Transverse colon (tissue), 4 donors: ENCODE measurements around the gene BICDL2. TPM values are rescaled to one million over a fixed set of nuclear protein-coding genes. Genes with fewer than 3 reads are reported as not detected.

Source experiments
- DNase-seq: peaks from one replicate; pipeline ENCODE4 v3.0.0-alpha.2; 2019
- H3K27ac ChIP-seq, 4 donors: fragments of 200-600 bp; sonication (generic); 2 replicates each; pipeline ENCODE4 v1.5.1; 2016 to 2018; ENCODE audit warnings: inconsistent platforms in 4 of 4
- H3K27me3 ChIP-seq: fragments of 200-600 bp; sonication (generic); 2 replicates; pipeline ENCODE4 v1.5.1; 2017; ENCODE audit warnings: inconsistent platforms
- H3K36me3 ChIP-seq, 4 donors: fragments of 200-600 bp; sonication (generic); 2 replicates each; pipeline ENCODE4 v1.5.1; 2017 to 2019; ENCODE audit warnings: inconsistent platforms in 4 of 4
- H3K4me1 ChIP-seq, 4 donors: fragments of 200-600 bp; sonication (generic); 2 replicates each; pipeline ENCODE4 v1.5.1; 2017 to 2020; ENCODE audit warnings: inconsistent platforms in 4 of 4
- H3K4me3 ChIP-seq, 4 donors: fragments of 200-600 bp; sonication (generic); 1 replicate in 1 of 4; 2 replicates in 3 of 4; pipeline versions ENCODE4 v1.5.1 to v1.6.1; 2017 to 2019; ENCODE audit warnings: inconsistent platforms in 4 of 4
- H3K9me3 ChIP-seq, 2 donors: fragments of 200-600 bp; sonication (generic); 2 replicates each; pipeline ENCODE4 v1.5.1; 2017 to 2019; ENCODE audit warnings: inconsistent platforms in 2 of 2
- EP300 ChIP-seq: sonication (generic); formaldehyde crosslinking; IDR thresholded peaks from one replicate; pipeline ENCODE4 v1.6.1; 2017; ENCODE audit warnings: antibody characterized with exemption, low read depth
- POLR2A ChIP-seq: fragments of 450-650 bp; IDR thresholded peaks from one replicate; pipeline ENCODE4 v1.6.1; 2016; ENCODE audit warnings: antibody characterized with exemption, mild to moderate bottlenecking, moderate library complexity
- POLR2AphosphoS5 ChIP-seq, 3 donors: sonication (generic); formaldehyde crosslinking; IDR thresholded peaks; one replicate each; pipeline ENCODE4 v1.6.1; 2016; ENCODE audit warnings: antibody characterized with exemption in 3 of 3
- WGBS, 2 donors: methylation state at CpG; one replicate each; pipeline ENCODE4 v1.1.5; 2018; ENCODE audit warnings: low coverage in 1 of 2; 5-methylcytosine and 5-hydroxymethylcytosine counted together
- in situ Hi-C, 4 donors: fragments of 200-750 bp; cut with MboI; loops; one replicate each; pipeline versions ENCODE4 v1.15.0 to v1.15.1; 2017; ENCODE audit warnings: low sequenced_read_pairs in 3 of 4, low pct_ligation_motif_present in 1 of 4, low pct_unique_long_range_greater_than_20kb in 1 of 4
- intact Hi-C: fragments of 100-400 bp; cut with DNase I; formaldehyde crosslinking; loops from one replicate; pipeline ENCODE4 v1.15.1; 2023; ENCODE audit warnings: low total_unique reads
- total RNA-seq, 4 donors: library from RNA; depleted of rRNA; stranded (reverse); fragments of >200 nt; gene quantifications; one replicate each; pipeline ENCODE4 v1.1.0, GENCODE V29; 2016
- TF ChIP-seq, protein P1 (sequence below), 5 experiments: fragments of 200-600 bp in 3 of 5; fragments of 450-650 bp in 2 of 5; sonication (generic) in 3 of 5; IDR thresholded peaks; 1 replicate in 2 of 5; 2 replicates in 3 of 5; pipeline ENCODE4 v1.5.1; 2016 to 2017; ENCODE audit warnings: antibody characterized with exemption in 5 of 5, inconsistent platforms in 3 of 5, mild to moderate bottlenecking in 2 of 5, moderate library complexity in 1 of 5

The BICDL2 gene
- total RNA-seq, 4 donors from 2014 or later: 123 to 357 (median 167) TPM

DNA sequence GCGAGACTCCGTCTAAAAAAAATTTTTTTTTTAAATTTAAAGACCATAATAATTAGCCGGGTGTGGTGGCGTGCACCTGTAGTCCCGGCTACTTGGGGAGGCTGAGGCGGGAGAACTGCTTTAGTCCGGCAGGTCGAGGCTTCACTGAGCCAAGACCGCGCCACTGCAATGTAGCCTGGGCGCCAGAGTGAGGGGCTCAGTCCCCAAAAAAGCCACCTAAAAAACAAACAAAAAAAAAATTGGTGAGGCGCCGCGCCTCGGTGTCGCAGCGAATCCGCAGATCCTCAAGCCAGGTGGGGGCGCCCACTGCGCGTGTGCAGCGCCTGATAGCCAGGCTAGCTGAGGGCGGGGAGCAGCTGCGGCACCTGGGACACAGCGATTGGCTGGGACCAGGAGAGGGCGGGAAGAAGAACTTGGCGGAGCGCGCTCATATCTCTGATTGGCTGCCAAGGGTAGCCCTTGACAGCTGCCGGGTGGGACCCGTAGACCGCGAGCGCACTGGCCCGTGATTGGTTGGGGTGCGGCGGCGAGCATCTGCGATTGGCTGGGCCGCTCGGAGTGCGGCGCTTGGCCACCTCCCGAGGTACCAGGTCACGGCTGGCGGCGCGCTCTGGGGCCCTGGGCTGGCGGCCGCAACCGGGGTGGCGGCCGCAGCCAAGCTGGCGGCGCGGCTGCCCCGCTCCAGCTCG is 33.0 kb downstream of the BICDL2 start:
- in situ Hi-C loops: no loop called here
- peak overlapping the region in 2 of 4 donors; percentile 33 to 37 for H3K4me3 ChIP-seq
- no peaks in the 10 kb centered on the region for H3K9me3 ChIP-seq
- intact Hi-C loops: no loop called here
- H3K27me3 ChIP-seq: peaks cover 32% of the 10 kb centered on the region
- peaks cover 14 to 40% (median 32%) of the 10 kb centered on the region in 4 donors for H3K4me1 ChIP-seq
- TF ChIP-seq POLR2A (peak; percentile 50), EP300 (no peak), POLR2AphosphoS5 (IDR thresholded peaks at IDR 0.05) (peak in 2 of 3 donors; percentile 61 to 68)
- TF ChIP-seq, protein P1, sequence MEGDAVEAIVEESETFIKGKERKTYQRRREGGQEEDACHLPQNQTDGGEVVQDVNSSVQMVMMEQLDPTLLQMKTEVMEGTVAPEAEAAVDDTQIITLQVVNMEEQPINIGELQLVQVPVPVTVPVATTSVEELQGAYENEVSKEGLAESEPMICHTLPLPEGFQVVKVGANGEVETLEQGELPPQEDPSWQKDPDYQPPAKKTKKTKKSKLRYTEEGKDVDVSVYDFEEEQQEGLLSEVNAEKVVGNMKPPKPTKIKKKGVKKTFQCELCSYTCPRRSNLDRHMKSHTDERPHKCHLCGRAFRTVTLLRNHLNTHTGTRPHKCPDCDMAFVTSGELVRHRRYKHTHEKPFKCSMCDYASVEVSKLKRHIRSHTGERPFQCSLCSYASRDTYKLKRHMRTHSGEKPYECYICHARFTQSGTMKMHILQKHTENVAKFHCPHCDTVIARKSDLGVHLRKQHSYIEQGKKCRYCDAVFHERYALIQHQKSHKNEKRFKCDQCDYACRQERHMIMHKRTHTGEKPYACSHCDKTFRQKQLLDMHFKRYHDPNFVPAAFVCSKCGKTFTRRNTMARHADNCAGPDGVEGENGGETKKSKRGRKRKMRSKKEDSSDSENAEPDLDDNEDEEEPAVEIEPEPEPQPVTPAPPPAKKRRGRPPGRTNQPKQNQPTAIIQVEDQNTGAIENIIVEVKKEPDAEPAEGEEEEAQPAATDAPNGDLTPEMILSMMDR (IDR thresholded peaks at IDR 0.05): peak; percentile 38 to 65 (median 46)
- peak; percentile 98 for DNase-seq
- peak overlapping the region in 2 of 4 donors; percentile 41 to 49 for H3K27ac ChIP-seq
- WGBS, 2 donors: 0 to 6% methylated on average over 1 to 52 of the region's 58 CpGs
- no peaks in the 10 kb centered on the region for H3K36me3 ChIP-seq

DNA sequence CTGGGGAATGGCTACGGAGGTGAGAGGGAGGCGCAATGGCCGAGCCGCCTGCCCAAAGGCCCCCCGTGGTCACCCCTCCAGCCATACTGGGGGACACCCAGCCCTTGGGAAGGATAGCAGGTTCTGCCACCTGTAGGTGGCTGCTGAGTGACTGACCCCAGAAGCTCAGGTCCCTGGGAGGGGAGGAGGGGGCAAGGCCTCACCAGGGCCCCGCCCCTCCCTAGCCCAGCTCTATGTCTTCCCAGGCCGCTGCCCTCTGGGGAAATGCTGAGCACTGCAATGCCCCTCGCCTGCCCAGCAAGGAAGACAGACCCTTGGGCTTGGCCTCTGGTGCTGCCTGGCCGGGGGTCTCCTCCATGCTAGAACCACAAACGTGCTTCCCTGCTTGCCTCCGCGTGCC is 35.4 kb downstream of the BICDL2 start:
- in situ Hi-C loops: no loop called here
- Histone ChIP-seq H3K4me1 (peaks cover 6 to 16% (median 11%) of the 10 kb centered on the region in 4 donors), H3K4me3 (no peak overlapping the region), H3K27me3 (peaks cover 15% of the 10 kb centered on the region), H3K9me3 (no peaks in the 10 kb centered on the region), H3K27ac (no peak overlapping the region), H3K36me3 (no peaks in the 10 kb centered on the region)
- 76% methylated on average over 11 of the region's 12 CpGs; no CpG with 5 or more reads in 1 of the 2 donors for WGBS, 2 donors
- TF ChIP-seq POLR2AphosphoS5 (IDR thresholded peaks at IDR 0.05): no peak
- TF ChIP-seq, protein P1 (IDR thresholded peaks at IDR 0.05): no peak
- TF ChIP-seq EP300: no peak
- no peak for TF ChIP-seq POLR2A
- intact Hi-C loops: no loop called here
- DNase-seq: no peak

DNA sequence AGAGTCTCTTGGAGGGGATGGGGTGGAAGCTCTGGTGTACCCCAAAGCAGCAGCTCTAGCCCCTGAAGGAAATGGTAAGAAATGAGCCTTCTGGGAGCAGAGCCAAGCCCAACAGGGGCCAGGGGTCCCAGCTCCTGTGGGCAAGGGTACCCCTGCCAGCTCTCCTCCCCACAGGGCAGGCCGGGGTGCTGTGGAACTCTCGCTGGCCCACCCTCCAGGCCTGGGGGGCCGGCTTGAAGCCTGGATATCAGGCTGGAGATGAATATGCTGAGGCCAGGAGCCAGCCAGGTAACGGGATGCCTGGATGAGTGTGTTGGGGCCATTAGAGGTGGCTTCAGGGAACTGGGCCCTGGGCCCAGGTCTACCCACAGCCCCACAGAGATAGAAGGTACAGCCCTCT is 36.2 kb downstream of the BICDL2 start:
- Histone ChIP-seq H3K27ac (no peak overlapping the region), H3K27me3 (peaks cover 9% of the 10 kb centered on the region), H3K4me1 (peaks cover 0 to 8% (median 4%) of the 10 kb centered on the region in 4 donors), H3K36me3 (no peaks in the 10 kb centered on the region), H3K4me3 (no peak overlapping the region), H3K9me3 (no peaks in the 10 kb centered on the region)
- TF ChIP-seq POLR2A (no peak), EP300 (no peak), POLR2AphosphoS5 (IDR thresholded peaks at IDR 0.05) (no peak)
- TF ChIP-seq, protein P1 (IDR thresholded peaks at IDR 0.05): no peak
- WGBS, 2 donors: 83% methylated on average over 4 of the region's 4 CpGs; no CpG with 5 or more reads in 1 of the 2 donors
- intact Hi-C loops (no loop called here), in situ Hi-C loops (no loop called here)
- no peak for DNase-seq

DNA sequence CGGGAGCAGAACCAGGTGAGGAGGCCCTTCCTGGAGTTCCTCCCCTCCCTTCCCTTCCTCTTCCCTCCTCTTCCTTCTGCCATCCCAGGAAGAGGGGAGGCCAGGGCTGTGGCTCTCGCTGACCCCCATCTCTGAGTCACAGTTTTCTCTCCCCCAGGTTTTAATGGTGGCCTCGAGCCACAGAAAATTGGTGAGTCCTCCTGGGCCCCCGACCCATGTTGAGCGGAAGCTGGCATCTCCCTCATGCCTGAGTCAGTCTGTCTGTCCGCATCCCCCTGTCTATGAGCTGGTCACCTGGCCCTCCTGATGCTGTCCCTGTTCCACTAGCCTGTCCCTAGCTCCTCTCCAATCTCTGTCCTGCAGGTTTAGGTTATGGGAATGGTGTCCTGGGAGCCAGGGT is 36.8 kb downstream of the BICDL2 start:
- 87% methylated on average over 6 of the region's 6 CpGs; no CpG with 5 or more reads in 1 of the 2 donors for WGBS, 2 donors
- in situ Hi-C loops (no loop called here), intact Hi-C loops (no loop called here)
- Histone ChIP-seq H3K36me3 (no peaks in the 10 kb centered on the region), H3K4me3 (no peak overlapping the region), H3K4me1 (peaks cover 0 to 7% (median 3%) of the 10 kb centered on the region in 4 donors), H3K27me3 (peaks cover 6% of the 10 kb centered on the region), H3K9me3 (no peaks in the 10 kb centered on the region), H3K27ac (no peak overlapping the region)
- no peak for DNase-seq
- no peak for TF ChIP-seq POLR2AphosphoS5 (IDR thresholded peaks at IDR 0.05)
- TF ChIP-seq POLR2A: no peak
- TF ChIP-seq, protein P1 (IDR thresholded peaks at IDR 0.05): no peak
- no peak for TF ChIP-seq EP300
